Measurements from ENCODE around the gene DHCR24. TPM values are rescaled to one million over a fixed set of nuclear protein-coding genes. Genes with fewer than 3 reads are reported as not detected.

The DHCR24 gene
- total and polyA plus RNA-seq, 2 of the 13 experiments (the other 11 are each of a cell fraction or from before 2014, with no cell fraction given): 374 to 448 TPM

DNA sequence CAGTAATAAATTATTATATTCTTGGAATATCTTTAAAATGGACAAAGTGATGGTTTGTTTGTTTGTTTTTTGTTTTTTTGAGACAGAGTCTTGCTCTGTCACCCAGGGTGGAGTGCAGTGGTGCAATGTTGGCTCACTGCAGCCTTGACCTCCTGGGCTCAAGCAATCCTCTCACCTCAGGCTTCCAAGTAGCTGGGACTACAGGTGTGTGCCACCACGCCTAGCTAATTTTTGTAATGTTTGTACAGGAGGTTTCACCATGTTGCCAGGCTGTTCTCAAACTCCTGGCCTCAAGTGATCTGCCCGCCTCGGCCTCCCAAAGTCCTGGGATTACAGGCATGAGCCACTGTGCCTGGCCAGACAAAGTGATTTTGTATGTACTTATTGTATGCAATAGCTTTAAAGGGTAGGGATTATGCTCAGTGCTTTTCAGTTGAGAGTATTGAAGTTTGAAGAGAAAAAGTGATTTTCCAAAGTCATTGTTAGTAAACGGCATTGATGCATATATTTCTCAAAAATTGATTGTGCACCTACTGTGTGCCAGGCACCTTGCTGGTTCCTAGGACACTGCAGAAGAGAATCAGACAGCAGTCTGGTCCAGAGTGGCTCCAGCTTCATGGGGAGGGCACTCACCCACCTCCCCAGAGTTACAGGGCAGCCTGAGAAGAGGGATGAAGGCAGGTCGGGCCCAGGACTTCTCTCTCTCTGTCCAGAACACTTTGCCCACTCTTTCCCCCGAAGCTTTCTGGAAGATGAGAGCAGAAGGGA, 51.7 kb downstream of the DHCR24 start:
- Histone ChIP-seq H3K4me1 (ENCODE audit: insufficient read depth, low read length) (peaks cover 21% of the 10 kb centered on the region), H4K20me1 (ENCODE audit: insufficient read depth, low read length) (no peaks in the 10 kb centered on the region), H3K4me3 (replicated peaks in 1 of 3; ENCODE audit: insufficient read depth in 1 of 3, low read depth in 2 of 3, low read length in 3 of 3) (no peak overlapping the region), H3K79me2 (ENCODE audit: insufficient read depth, low read length) (no peaks in the 10 kb centered on the region), H2AFZ (ENCODE audit: low read length) (no peak overlapping the region), H3K4me2 (ENCODE audit: low read depth, low read length) (0 out of 2 replicates have a peak overlapping the region, but pooled peaks have one; percentile 8), H3K9me3 (ENCODE audit: low read length) (no peaks in the 10 kb centered on the region), H3K27me3 (ENCODE audit: control insufficient read depth in 1 of 2, insufficient read depth in 2 of 2, low read length in 2 of 2) (peaks cover 0 to 23% of the 10 kb centered on the region in 2 experiments; a peak in 4 of 5 replicates), H3K36me3 (replicated peaks in 1 of 2; ENCODE audit: control insufficient read depth in 1 of 2, insufficient read depth in 2 of 2, low read length in 2 of 2) (no peaks in the 10 kb centered on the region), H3K9ac (ENCODE audit: insufficient read depth, low read depth, low read length) (no peak overlapping the region), H3K27ac (ENCODE audit: extremely low read length, insufficient read depth, low read length) (no peak overlapping the region)
- intact Hi-C loops (cut with micrococcal nuclease; ENCODE audit: unreplicated experiment) (no loop called here), in situ Hi-C loops (cut with HindIII; ENCODE audit: extremely low pct_ligation_motif_present, low pct_unique_long_range_greater_than_20kb) (no loop called here)
- DNase-seq (ENCODE audit: low spot score): no peak
- no TSS peak for BruUV-seq (replicated peaks)
- FAIRE-seq: no peak
- TF ChIP-seq ZNF205 (CRISPR knock-in tag; IDR thresholded peaks at IDR 0.05) (no peak), ZKSCAN1 (IDR thresholded peaks at IDR 0.05; ENCODE audit: low read length) (peak; percentile 57; the same call in 1 of the 2 replicates), ZNF17 (CRISPR knock-in tag; IDR thresholded peaks at IDR 0.05) (no peak)
- ATAC-seq: no peak; the same call in 2 of the 3 replicates
- ChIA-PET CTCF (ENCODE audit: low intra/inter-chr PET ratio, low total read pairs) (no interaction called here), POLR2A (no interaction called here)
- WGBS (ENCODE audit: low lambda C conversion rate): 9% methylated on average over 5 of the region's 6 CpGs

DNA sequence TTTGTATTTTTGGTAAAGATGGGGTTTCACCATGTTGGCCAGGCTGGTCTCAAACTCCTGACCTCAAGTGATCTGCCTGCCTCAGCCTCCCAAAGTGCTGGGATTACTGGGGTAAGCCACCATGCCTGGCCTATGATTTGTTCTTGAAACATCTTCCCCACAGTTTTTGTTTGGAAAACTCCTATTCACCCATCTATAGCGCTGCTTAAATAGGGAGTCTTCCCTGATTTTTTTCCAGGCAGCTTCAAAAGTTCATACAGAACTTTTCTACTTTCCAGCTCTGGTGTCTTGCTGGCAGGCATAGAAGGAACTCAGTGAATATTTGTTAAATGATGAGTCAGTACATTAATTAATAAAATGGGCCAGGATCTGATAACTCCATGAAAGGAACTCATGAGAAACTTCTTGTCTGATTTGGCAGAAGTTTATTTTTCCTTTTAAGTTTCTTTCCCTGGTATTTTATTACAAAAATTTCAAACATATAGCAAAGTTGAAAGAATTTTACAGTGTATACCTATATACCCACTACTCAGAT, 52.9 kb downstream of the DHCR24 start:
- intact Hi-C loops (cut with micrococcal nuclease; ENCODE audit: unreplicated experiment): no loop called here
- CTCF ChIA-PET (ENCODE audit: low intra/inter-chr PET ratio, low total read pairs): no interaction called here
- BruUV-seq (replicated peaks): no TSS peak

More for the DNA sequence above, 52.9 kb downstream of the DHCR24 start:
- Histone ChIP-seq H4K20me1 (ENCODE audit: insufficient read depth, low read length) (no peaks in the 10 kb centered on the region), H3K36me3 (replicated peaks in 1 of 2; ENCODE audit: control insufficient read depth in 1 of 2, insufficient read depth in 2 of 2, low read length in 2 of 2) (no peaks in the 10 kb centered on the region), H3K4me2 (ENCODE audit: low read depth, low read length) (no peak overlapping the region), H2AFZ (ENCODE audit: low read length) (no peak overlapping the region), H3K9me3 (ENCODE audit: low read length) (no peaks in the 10 kb centered on the region), H3K27me3 (ENCODE audit: control insufficient read depth in 1 of 2, insufficient read depth in 2 of 2, low read length in 2 of 2) (peaks cover 0 to 26% of the 10 kb centered on the region in 2 experiments; a peak in 4 of 5 replicates), H3K9ac (ENCODE audit: insufficient read depth, low read depth, low read length) (no peak overlapping the region), H3K27ac (ENCODE audit: extremely low read length, insufficient read depth, low read length) (no peak overlapping the region), H3K79me2 (ENCODE audit: insufficient read depth, low read length) (no peaks in the 10 kb centered on the region), H3K4me1 (ENCODE audit: insufficient read depth, low read length) (peaks cover 21% of the 10 kb centered on the region), H3K4me3 (replicated peaks in 1 of 3; ENCODE audit: insufficient read depth in 1 of 3, low read depth in 2 of 3, low read length in 3 of 3) (no peak overlapping the region)
- DNase-seq (ENCODE audit: low spot score) (no peak), ATAC-seq (no peak), FAIRE-seq (no peak)
- POLR2A ChIA-PET: no interaction called here
- peak in 1 of 2 experiments; percentile 47; a peak in 1 of 4 replicates for TF ChIP-seq MAFK (conservative IDR thresholded peaks at IDR 0.05 in 1 of 2, IDR thresholded peaks at IDR 0.05 in 1 of 2; ENCODE audit: low read length in 2 of 2)
- TF ChIP-seq CBX1 (IDR thresholded peaks at IDR 0.05; ENCODE audit: low read depth): no peak
- TF ChIP-seq MAFF (IDR thresholded peaks at IDR 0.05; ENCODE audit: low read depth, low read length): 0 out of 2 replicates have a peak, but pooled peaks have one; percentile 25
- WGBS (ENCODE audit: low lambda C conversion rate): 0% methylated on average over 1 of the region's 1 CpG
- in situ Hi-C loops (cut with HindIII; ENCODE audit: extremely low pct_ligation_motif_present, low pct_unique_long_range_greater_than_20kb): no loop called here

Data from HepG2 (cell line).